HuH-7 (cell line): ENCODE measurements around the gene UBAC2.

Source experiments
- DNase-seq: peaks from one replicate; pipeline ENCODE4 v3.0.0; 2011; ENCODE audit warnings: low spot score

Gene UBAC2

DNA sequence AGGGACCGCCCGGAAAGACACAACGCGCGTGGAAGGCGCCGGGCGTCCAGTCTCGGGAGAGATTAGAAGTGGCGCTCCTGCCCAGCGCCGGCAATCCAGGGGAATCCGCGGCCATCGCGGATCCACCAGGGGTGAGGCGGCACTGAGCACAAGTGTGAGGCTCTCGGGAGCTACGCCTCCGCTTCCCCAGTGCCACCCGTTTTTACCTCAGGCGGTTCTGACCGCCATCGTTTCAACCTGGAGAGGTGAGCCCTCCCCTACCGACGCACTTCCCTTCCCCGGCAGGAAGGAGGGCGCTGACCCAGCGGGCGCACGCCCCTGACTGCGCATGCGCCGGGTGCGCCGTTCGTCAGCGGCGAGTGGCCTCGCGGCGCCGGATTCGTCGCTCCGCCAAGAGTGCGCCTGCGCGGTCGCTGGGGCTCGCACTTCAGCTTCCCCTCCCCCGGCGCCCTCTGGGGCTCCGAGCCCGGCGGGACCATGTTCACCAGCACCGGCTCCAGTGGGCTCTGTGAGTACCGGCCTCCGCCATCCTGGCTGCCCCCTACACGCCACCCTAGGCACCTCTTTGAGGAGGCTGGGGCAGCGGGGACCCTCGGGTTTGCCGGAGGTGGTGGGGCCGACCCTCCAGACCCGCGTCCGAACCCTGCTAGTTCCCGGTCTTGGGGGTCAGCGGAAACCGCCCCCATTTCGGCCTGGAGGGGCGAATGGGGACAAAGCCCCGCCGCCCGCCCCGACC lies at the start of gene UBAC2:
UBAC2 (plus strand) TSS at position 423 of the 736 bp plus-strand sequence; CDS start at position 478, 55 bp downstream.
- DNase-seq = peak; percentile 82

DNA sequence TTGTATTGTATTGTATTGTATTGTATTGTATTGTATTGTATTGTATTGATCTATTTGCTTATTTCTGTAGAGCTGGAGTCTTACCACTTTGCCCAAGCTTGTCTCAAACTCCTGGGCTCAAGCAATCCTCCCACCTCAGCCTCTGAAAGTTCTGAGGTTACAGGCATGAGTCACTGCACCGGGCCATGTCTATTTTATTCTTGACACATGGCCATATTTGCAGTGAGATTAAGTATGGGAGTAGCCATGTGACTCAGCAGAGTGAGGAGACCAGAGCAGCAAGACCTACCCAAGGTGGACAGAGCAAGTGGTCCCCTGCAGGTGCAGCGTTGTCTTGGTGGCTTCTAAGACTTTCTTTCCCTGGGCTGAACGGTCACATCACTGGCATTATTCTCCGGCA lies 49.1 kb upstream of the UBAC2 start:
- no peak for DNase-seq

DNA sequence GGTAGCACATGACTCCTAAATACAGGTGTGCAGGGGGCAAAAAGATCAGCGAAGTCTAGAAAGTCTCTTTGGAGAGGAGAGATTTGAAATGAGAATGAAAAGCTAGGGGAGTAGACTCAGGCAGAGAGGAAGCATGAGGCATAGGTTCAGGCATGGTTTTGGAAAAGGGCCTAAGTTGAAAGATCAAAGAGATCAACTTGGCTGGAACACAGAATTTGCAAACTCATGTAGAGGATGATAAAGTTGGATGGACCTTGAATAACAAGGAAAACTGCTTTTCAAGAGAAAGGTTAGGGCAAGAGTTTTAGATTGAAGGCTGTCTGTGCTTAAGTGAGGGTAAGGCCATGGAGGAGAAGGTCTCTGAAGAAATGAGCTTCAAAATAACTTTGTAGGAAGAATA lies 47.4 kb upstream of the UBAC2 start:
- DNase-seq = no peak

DNA sequence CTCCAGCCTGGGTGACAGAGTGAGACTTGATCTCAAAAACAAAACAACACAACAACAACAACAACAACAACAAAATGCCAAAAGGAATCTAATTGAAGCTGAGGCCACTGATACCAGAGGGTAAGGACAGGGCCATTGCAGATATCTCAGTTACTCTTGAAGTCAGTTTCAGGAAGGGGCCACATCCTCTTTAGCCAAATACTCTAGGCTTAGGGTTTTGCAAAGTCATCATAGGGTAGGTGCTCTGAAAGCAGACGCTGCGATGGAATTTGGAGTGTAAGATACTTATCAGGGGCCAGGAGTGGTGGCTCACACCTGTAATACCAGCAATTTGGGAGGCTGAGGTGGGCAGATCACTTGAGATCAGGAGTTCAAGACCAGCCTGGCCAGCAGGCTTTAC lies 46.6 kb upstream of the UBAC2 start:
- no peak for DNase-seq

DNA sequence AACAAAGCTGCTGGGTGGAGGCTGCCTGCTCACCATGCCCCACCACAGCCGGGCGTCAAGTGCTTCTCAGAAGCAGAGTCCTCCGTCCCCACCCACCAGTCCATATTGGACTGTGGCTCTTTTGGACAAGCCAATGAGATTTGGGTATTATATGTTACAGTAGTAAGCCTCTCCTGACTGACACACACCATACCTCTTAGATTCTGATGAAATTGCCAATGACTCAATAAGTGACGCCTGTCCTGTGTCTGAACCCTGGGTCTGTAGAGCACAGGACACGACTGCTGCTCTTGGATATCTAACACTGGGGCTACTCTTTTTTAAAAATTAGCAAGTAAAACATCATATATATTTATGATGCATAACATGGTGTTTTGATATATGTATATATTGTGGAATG lies 44.8 kb upstream of the UBAC2 start:
- DNase-seq = no peak

GRCh38 chr13:99157046-99157445 lies 43.6 kb upstream of the UBAC2 start:
- no peak for DNase-seq

GRCh38 chr13:99158846-99159245 lies 41.8 kb upstream of the UBAC2 start:
- DNase-seq = no peak

DNA sequence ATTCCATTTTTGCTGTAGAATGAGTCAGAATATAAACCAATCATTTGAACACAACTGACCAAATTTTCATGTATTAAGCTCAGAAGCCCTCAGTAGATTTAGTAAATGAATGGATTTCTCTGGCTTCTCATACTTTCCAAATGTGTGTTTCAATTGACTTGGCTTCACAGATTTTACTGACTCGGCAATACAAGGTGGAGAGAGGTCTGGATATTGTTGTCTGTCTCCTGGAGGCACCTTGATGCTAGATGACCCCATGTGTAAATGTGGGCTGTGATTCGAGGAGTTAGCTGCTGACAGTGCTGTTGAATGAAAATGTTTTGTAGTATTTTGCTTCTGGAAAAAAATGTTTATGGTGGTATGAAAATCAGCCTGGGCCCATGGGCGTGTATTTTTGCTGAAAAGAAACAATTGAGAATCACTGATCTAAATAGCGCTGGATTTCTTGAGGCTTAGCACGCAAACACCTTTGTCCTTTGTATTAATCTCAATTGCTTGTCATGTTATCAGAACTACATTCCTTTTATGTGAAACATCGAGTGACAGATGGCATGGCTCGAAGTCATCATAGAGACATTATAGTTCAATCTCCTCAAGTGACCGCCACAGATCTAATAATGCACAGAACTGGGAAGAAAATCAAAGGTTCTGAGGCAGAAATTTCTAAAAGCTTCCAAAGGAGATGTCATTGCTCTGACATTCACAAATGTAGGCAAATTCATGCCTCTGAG lies 41.2 kb upstream of the UBAC2 start:
- DNase-seq = no peak

DNA sequence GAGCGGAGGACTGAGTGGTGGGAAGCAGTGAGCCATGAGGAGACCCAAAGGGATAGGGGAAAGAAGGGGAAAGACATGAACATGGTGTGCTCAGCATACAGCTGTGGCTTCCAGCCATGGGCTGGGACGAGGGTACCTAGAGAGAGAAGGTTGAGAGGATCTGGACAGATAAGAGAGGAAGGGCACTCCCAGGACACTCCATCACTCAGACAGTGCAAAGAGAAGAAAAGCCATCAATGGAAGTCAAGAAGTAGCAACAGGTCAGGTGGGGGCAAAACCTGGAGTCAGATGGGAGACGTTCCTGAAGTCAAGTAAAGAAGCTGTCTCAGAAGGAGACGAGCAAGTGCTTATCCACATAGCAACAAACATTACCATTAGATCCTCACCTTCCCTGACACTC lies 40.2 kb upstream of the UBAC2 start:
- DNase-seq = no peak

DNA sequence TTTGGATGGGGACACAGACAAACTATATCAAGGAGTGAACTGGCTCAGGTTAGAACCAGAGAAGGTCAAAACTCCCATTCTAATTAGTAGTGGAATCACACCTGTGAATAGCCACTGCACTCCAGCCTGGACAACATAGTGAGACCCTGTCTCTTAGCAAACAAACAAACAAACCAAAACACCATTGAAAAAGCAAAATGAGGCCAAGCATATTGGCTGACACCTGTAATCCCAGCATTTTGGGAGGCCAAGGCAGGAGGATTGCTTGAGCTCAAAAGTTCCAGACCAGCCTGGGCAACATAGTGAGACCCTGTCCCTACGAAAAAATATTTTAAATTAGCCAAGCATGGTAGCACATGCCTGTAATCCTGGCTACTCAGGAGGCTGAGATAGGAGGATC lies 39.1 kb upstream of the UBAC2 start:
- no peak for DNase-seq

DNA sequence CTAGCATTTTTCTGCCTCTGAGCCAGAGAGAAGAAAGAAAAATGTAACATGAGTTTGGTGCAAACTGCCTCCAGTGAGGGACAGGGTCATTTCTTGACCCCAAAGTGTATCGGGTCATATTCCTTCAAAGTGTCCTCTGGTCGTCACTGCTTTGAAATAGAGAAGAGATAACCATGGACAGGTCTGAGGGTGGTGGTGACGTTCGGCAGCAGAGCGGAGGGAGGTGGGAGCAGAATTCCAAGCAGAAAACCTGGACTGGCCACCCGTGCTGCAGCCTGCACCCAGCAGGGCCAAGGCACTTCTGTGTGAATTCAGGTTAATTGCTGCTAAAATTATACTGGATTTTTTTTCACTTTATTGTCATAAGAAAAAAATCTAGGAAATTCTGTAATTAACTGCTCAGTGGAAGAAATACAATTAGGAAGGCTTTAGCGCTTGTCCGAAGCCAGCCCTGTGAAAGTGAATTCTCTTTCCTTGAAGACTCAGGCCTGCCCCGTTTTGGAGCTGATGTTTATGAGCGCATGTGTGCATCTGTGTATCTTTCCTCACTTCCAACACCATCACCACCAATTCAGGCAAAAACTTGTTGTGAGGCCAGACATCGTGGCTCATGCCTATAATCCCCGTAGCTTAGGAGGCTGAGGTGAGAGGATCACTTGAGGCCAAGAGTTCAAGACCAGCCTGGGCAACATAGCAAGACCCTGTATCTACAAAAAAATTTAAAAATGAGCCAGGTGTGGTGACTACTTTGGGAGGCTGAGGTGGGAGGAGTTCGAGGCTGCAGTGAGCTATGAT lies 37.9 kb upstream of the UBAC2 start:
- no peak for DNase-seq

DNA sequence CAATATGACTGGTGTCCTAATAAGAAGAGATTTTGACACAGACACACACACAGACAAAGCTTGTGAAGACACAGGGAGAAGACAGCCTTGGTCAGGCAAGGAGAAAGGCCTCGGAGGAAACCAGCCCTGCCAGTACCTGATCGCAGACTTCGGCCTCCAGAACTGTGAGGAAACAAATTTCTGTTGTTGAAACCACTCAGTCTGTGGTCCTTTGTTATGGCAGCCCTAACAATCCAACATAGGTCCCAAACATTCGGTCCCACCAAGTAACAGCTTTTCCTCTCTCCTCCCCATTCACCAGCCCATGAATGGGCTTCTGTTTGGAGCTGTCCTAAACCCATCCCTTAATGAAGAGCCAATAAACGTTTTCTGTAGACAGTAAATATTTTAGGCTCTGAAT lies 36.4 kb upstream of the UBAC2 start:
- no peak for DNase-seq

DNA sequence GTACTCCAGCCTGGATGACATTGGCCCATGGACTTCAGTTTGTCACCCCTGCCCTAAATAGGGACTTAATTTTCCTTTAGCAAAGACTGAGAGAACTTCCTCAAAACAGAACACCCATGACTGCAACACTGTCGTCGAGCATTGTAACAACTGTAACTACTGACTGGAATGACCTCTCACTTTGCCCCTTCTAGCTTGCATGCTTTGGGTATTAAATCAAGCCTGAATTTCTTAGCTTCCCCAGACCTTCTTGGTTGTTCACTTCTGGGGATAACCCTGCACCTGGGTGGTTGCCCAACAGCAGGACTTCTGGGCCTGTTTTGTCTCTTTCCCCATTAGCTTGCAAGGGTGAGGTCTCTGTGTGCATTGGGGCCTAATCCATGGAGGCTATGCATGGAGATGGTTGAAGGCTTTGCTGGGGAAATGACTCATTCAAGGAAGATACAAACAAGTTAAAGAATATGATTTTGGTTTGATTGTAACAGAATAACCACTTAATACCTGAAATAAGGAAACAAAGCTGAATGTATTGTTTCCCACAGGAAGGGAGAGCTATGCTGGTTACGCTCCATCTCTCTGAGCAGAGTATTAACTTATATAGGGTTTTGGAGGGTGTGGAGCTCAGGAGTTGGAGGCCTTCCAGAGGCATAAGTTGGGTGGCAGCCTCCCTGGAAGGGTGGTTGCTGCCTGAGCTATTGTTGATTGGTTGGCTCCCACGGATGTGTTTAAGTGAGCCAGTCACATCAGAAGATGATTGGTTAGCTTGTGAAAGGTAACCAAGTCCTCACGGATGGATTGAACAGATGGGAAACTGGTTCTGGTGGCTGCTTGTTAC lies 34.7 kb upstream of the UBAC2 start:
- DNase-seq = no peak

GRCh38 chr13:99172951-99173350 lies 27.7 kb upstream of the UBAC2 start:
- no peak for DNase-seq

DNA sequence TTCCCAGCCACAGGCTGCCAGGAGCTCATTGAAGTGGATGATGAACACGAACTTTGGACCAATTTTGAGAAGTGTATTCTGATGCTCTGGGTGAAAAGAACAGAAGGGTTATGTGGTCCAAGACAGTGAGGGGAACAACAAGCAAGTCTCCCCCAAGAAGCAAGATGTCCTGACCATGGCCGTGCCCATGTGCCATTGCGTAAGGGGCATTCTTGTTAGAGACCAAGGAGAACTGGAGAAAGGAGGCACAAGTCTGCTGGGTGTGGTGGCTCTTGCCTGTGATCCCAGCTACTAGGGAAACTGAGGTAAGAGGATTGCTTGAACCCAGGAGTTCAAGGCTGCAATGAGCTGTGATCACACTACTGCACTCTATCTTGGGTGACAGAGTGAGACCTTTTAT lies 27.0 kb upstream of the UBAC2 start:
- DNase-seq = no peak

GRCh38 chr13:99174533-99175100 lies 26.0 kb upstream of the UBAC2 start:
- no peak for DNase-seq

DNA sequence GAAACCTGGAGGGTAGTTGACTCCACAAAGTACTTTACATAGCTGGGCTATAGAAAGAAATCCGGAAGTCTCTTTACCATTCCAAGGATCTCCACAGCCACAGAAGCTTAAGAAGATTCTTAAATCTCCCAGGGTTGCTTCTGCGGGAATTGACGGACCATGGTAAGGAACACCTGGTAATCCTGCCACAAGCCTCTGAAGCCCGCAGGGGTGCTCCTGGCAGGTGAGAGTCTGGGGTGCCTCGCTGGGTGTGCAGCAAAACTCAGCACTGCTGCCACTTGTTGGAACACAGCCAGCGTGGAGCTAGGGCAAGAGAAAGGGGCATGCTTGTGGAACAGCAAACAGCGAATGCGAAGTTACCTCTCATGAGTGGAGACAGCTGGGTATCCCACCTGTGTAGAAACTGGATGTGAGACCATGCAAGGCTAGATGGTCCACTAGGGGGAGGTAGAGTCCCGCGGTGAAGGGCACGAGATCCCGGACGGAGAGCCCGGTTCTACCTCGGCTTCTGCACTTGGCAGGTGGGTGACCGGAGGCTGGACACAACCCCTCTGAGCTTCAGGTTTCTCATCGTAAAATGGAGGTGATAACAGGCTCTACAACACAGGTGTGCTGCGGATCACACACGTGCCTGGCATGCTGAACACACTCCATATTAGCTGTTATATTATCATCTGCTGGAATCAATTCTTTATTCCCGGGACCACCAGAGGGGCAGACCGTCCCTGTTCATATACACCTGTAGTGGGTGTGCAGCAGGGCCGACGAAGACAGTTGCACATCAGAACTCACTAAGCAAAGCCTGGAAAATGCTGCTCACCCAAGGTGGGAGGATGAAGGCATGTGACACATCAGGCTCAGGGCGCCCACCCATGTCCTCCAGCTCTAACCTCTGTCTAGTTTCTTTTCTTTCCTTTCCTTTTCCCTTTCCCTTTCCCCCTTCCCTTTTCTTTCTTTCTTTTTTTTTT lies 24.1 kb upstream of the UBAC2 start:
- DNase-seq = peak; percentile 45

DNA sequence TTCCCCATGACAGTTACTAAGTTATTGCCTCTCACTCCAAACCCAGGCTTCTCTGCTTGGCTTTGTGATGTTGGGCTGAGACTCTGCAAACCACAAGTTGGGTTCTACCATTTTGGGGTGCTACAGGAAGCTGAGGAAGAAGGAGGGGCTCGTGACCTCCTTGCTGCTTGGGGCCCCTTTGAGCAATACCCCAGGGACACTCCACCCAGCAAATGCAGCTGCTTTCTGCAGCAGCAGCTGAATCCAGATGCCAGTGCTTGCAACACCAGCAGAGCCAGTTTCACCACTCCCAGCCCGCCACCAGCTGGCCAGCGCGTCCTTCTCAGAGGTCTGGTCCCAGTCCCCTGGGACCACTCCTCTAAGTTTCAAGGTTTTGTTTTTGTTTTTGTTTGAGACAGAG lies 22.0 kb upstream of the UBAC2 start:
- DNase-seq = no peak

DNA sequence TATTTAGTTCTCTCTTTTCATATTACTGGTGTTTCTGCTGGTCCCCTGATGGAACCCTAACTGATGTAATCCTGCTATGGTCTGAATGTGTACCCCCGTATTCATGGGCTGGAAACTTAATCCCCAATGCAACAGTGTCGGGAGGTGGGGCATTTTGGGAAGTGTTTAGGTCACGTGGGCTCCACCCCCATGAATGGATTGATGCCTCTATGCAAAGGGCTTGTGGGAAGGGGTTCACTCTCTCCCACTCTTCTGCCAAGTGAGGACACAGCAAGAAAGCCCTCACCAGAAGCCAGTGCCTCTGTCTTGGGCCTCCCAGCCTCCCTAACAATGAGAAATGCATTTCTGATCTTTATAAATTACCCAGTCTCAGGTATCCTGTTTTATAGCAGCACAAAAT lies 21.2 kb upstream of the UBAC2 start:
- no peak for DNase-seq

DNA sequence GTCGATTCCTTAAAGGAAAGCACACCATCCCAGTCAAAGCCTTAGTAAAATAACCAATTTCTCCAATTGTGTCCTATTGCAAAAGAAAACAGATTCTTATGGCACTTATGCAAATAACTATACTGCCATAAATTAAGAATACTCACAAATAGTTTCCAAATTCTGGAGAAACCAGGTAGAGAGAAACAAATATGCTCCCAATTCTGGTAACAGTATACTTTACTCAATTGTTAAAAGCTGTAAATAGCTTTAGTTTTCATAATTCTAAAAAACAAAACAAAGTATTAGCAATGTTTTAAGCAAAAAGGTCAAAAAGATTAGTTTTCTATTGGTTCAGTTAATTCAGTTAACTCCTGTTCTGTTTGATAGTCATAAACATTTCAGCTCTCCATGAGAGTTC lies 18.2 kb upstream of the UBAC2 start:
- DNase-seq = no peak

DNA sequence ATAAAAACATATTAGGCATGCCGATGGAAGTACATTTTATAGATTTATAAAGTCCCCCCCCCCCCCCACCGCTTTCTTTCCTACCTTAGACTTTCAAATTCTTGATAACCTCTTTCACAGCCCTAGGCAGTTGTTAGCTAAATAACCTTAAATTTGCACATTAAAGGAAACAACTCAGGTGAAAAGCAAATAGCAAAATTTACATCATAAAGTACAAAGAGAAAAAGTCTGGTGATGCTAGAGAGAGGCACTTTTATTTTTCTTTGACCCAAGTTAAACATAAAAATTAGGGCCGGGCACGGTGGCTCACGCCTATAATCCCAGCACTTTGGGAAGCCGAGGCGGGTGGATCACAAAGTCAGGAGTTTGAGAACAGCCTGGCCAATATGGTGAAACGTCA lies 15.0 kb upstream of the UBAC2 start:
- no peak for DNase-seq
